Endothelial cell (in vitro differentiated cells): ENCODE data around the gene IFNA4. TPM values are rescaled to one million over a fixed set of nuclear protein-coding genes. Genes with fewer than 3 reads are reported as not detected.

ENCODE experiments used
- DNase-seq: peaks from one replicate; pipeline ENCODE4 v3.0.0; 2021; ENCODE audit warnings: low spot score
- H3K27ac Mint-ChIP-seq: one replicate; pipeline ENCODE4 v1.8.0; 2021; ENCODE audit warnings: mixed read lengths, inconsistent platforms; ENCODE audit not compliant: unreplicated experiment
- H3K27me3 Mint-ChIP-seq: one replicate; pipeline ENCODE4 v1.8.0; 2021; ENCODE audit warnings: mild to moderate bottlenecking, moderate library complexity, mixed read lengths, inconsistent platforms; ENCODE audit not compliant: unreplicated experiment
- H3K36me3 Mint-ChIP-seq: one replicate; pipeline ENCODE4 v1.8.0; 2021; ENCODE audit warnings: mild to moderate bottlenecking, low read depth, mixed read lengths, inconsistent platforms; ENCODE audit not compliant: unreplicated experiment
- H3K4me1 Mint-ChIP-seq: one replicate; pipeline ENCODE4 v1.8.0; 2021; ENCODE audit warnings: mild to moderate bottlenecking, mixed read lengths, inconsistent platforms; ENCODE audit not compliant: unreplicated experiment
- H3K4me3 Mint-ChIP-seq: one replicate; pipeline ENCODE4 v1.8.0; 2021; ENCODE audit warnings: mild to moderate bottlenecking, mixed read lengths, inconsistent platforms; ENCODE audit not compliant: unreplicated experiment
- H3K9me3 Mint-ChIP-seq: one replicate; pipeline ENCODE4 v1.8.0; 2021; ENCODE audit warnings: mixed read lengths, inconsistent platforms; ENCODE audit not compliant: unreplicated experiment
- total RNA-seq: library from RNA; stranded (reverse); fragmentation: NEBNext Ultra II Directional; extraction: Animal tissue kit (Norgen Biotek cat#: 25700); gene quantifications from one replicate; pipeline ENCODE4 v1.2.1, GENCODE V29; 2021; ENCODE audit not compliant: unreplicated experiment
- TF ChIP-seq, protein P1 (sequence below): fragments of 200-600 bp; sonication (generic); IDR thresholded peaks from one replicate; pipeline ENCODE4 v1.5.0; 2021; ENCODE audit warnings: antibody characterized with exemption; ENCODE audit not compliant: unreplicated experiment

IFNA4 gene
- total RNA-seq, 1 donor from 2014 or later: not detected

DNA sequence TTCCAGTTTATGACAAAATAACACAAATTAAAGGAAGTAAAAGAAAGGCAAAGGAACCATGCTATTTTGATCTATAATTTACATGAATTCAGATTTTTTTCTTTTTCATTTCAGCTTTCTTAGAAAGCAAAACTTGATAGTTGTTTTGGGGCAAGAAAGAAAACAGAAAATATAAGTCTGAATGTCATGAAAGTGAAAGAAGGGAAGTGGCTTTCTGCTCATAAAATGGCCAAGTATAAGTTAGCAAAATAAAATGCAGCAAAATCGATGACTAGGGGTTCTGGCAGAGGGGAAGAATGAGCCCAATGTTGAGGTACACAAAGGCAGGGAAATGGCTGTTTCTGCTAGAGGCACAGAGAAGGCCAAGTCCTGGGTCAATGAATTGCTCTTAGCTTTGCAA, 42.8 kb downstream of the IFNA4 start:
- Mint-ChIP-seq H3K4me3 (no peak overlapping the region), H3K36me3 (no peaks in the 10 kb centered on the region), H3K9me3 (no peaks in the 10 kb centered on the region), H3K27ac (peak overlapping the region; percentile 44), H3K27me3 (peaks cover 3% of the 10 kb centered on the region), H3K4me1 (peaks cover 16% of the 10 kb centered on the region)
- no peak for DNase-seq
- TF ChIP-seq, protein P1, sequence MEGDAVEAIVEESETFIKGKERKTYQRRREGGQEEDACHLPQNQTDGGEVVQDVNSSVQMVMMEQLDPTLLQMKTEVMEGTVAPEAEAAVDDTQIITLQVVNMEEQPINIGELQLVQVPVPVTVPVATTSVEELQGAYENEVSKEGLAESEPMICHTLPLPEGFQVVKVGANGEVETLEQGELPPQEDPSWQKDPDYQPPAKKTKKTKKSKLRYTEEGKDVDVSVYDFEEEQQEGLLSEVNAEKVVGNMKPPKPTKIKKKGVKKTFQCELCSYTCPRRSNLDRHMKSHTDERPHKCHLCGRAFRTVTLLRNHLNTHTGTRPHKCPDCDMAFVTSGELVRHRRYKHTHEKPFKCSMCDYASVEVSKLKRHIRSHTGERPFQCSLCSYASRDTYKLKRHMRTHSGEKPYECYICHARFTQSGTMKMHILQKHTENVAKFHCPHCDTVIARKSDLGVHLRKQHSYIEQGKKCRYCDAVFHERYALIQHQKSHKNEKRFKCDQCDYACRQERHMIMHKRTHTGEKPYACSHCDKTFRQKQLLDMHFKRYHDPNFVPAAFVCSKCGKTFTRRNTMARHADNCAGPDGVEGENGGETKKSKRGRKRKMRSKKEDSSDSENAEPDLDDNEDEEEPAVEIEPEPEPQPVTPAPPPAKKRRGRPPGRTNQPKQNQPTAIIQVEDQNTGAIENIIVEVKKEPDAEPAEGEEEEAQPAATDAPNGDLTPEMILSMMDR: no peak

DNA sequence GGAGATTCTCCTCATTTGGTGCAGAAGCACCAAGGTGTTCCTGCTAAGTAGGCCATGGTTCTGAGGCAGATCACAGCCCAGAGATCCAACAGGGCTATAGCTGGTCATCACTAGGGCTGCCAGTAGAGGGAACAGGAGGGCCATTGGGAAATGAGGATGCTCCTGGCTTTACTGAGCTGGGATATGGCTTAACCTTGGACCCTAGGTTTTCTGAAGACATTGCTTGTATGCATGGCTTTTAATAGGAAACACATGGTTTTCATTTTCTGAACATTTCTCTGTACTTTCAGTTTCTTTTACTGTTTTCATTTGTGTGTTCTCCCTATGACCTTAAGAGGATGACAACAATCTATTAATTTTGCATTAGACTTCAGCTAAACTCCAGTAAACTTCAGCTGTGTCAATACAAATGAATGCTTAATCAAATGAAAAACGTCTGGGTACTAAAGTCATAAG, 45.9 kb downstream of the IFNA4 start, which contains the start of gene IFNW1:
IFNW1 (minus strand) TSS at position 406 of the 456 bp plus-strand sequence; CDS start at position 144, 262 bp downstream.
- Mint-ChIP-seq H3K27ac (no peak within 1 kb of the TSS), H3K27me3 (no peaks in the 10 kb centered on the region), H3K36me3 (no peaks in the 10 kb centered on the region), H3K9me3 (no peaks in the 10 kb centered on the region), H3K4me1 (peaks cover 16% of the 10 kb centered on the region), H3K4me3 (no peak within 1 kb of the TSS)
- DNase-seq: peak; percentile 9
- TF ChIP-seq, protein P1: no peak

DNA sequence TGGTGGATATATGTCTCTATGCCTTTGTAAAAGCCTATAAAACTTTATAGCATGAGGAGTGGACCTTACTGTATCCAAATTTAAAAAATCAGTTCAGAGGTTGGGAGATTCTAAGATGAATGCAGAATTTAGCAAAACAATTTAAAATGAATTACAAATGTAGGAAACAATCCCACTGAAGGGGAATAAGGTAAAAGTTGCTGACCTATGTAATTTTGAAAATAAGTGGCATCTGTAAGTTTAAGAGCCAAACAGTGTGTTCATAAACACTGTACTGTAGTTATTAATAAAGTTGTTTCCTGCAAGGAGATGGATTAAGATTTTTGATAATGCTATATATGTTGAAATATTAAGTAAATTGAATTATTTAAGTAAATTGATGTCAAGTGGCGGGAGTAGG, 50.4 kb downstream of the IFNA4 start:
- no peaks in the 10 kb centered on the region for H3K4me1 Mint-ChIP-seq
- DNase-seq: no peak
- no peaks in the 10 kb centered on the region for H3K27me3 Mint-ChIP-seq
- no peaks in the 10 kb centered on the region for H3K36me3 Mint-ChIP-seq
- H3K27ac Mint-ChIP-seq: no peak overlapping the region
- TF ChIP-seq, protein P1: no peak
- H3K4me3 Mint-ChIP-seq: no peak overlapping the region
- H3K9me3 Mint-ChIP-seq: no peaks in the 10 kb centered on the region

Other genes starting within 250 kb of the IFNA4 start
- gene HACD4, start 155.9 kb downstream of the IFNA4 start, total RNA-seq: 5.7 TPM
- not detected for gene IFNB1, start 109.6 kb downstream of the IFNA4 start, total RNA-seq
- not detected for gene IFNW1, start 45.8 kb downstream of the IFNA4 start, total RNA-seq
- gene IFNA21, start 20.9 kb downstream of the IFNA4 start, total RNA-seq: not detected
- gene IFNA7, start 14.6 kb upstream of the IFNA4 start, total RNA-seq: not detected
- gene IFNA10, start 19.6 kb upstream of the IFNA4 start, total RNA-seq: not detected
- not detected for gene IFNA16, start 29.7 kb upstream of the IFNA4 start, total RNA-seq
- not detected for gene IFNA17, start 40.6 kb upstream of the IFNA4 start, total RNA-seq
- not detected for gene IFNA14, start 52.4 kb upstream of the IFNA4 start, total RNA-seq
- gene IFNA5, start 117.7 kb upstream of the IFNA4 start, total RNA-seq: not detected
- gene KLHL9, start 147.8 kb upstream of the IFNA4 start, total RNA-seq: 39.5 TPM
- not detected for gene IFNA6, start 163.3 kb upstream of the IFNA4 start, total RNA-seq
- gene IFNA13, start 180.5 kb upstream of the IFNA4 start, total RNA-seq: not detected
- gene IFNA2, start 197.8 kb upstream of the IFNA4 start, total RNA-seq: not detected
- gene IFNA8, start 221.5 kb upstream of the IFNA4 start, total RNA-seq: not detected